HG02943 (cell line): ENCODE data around the gene CLEC16A.

ENCODE experiments used
- ATAC-seq: cut with Tn5 transposase; IDR thresholded peaks from one replicate; pipeline ENCODE4 v1.9.1; 2021; ENCODE audit warnings: mild to moderate bottlenecking, low read depth, moderate library complexity; ENCODE audit not compliant: unreplicated experiment

Gene CLEC16A

GRCh38 chr16:11225677-11226549 lies 281.5 kb downstream of the CLEC16A start:
- ATAC-seq = no peak

DNA sequence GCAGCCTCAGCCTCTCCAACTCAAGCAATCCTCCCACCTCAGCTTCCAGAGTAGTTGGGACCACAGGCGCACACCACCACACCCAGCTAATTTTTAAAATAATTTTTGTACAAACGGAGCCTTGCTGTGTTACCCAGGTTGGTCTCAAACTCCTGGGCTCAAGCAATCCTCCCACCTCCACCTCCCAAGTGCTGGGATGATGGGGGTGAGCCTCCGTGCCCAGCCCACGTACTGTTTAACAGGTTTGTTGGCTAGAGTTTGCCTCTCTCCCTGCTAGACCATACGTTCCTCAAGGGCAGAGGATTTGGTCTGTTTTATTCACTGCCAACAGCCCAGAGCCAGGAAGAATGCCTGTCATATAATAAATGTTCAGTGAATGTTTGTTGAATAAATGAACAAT lies 285.1 kb downstream of the CLEC16A start:
- no peak for ATAC-seq

DNA sequence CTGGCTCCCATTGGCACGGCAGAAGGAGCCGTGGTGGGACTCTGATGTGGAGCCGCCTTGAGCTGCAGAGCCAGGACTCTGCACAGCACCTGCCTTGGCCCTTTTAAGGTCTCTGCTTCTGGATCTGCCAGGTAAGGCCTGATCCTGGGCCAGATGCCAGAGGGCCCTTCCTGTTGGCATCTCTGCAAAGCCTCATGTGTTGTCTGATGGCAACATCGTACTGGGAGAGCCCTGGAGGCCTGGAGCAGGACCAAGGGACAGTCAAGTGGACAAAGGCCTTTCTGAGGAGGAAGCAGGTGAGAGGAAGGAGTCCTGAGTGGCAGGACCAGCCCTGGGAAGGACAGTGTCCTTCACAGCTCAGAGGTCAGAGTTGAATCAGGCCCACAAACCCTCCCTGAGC lies 285.5 kb downstream of the CLEC16A start:
- ATAC-seq = no peak

DNA sequence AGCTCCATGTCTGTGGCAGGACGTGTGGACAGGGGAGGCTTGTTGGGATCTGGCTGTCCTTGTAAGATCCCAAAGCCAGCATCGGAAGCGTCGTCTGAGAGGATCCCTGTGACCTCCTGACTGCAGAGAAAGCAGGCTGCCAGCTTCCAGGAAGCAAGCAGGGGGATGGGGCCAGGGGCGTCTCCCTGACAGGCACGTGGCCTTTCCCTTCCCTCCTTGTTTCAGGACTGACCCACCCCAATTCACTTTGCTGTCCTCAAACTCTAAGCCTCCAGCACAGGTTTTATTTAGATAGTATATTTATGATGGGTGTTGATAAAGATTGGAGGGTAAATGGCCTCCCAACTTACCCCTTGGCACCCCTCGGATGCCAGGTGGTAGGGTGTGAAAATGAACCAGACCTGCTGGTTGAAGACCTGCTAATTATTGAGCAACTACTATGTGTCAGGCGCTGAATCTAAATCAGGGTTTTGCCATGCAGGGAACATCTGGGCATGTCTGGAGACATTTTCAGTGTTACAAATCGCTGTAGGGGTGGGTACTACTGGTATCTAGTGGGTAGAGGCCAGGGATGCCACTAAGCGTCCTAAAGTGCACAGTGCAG lies 287.1 kb downstream of the CLEC16A start:
- no peak for ATAC-seq
